HCT116 (cell line): ENCODE data around the gene RPL35A. TPM values are rescaled to one million over a fixed set of nuclear protein-coding genes. Genes with fewer than 3 reads are reported as not detected.

ENCODE experiments used
- ATAC-seq: fragments of 200-7000 bp; cut with Tn5 transposase; 2 replicates; pipeline ENCODE4 v1.9.1; 2020; ENCODE audit warnings: mild to moderate bottlenecking, moderate library complexity
- BruUV-seq: library from RNA; stranded (reverse); fragments of 400-500 nt; replicated peaks from 2 replicates; lab custom pipeline; 2021; lab: Mats Ljungman, UMichigan
- CTCF ChIA-PET: fragments of 300-600 bp; sonication (Branson Sonifier 250); formaldehyde crosslinking; loops from one replicate; lab custom pipeline; 2021; ENCODE audit warnings: antibody characterized with exemption; lab: Charles Lee
- POLR2A ChIA-PET: fragments of 300-600, 350-600 bp; sonication (Branson Sonifier 250); formaldehyde crosslinking; loops from one replicate; lab custom pipeline; 2021; ENCODE audit warnings: antibody characterized with exemption; lab: Charles Lee
- RAD21 ChIA-PET, 2 experiments: fragments of 300-600 bp; sonication (Branson Sonifier 250); formaldehyde crosslinking; loops; one replicate each; lab custom pipeline; 2023; ENCODE audit warnings: low total read pairs in 2 of 2; ENCODE audit not compliant: uncharacterized antibody in 2 of 2, unreplicated experiment in 2 of 2, low non-redundant PET in 1 of 2; lab: Charles Lee
- DNase-seq: peaks from one replicate; pipeline ENCODE4 v3.0.0-alpha.2; 2010; ENCODE audit warnings: low read depth, low spot score
- H2AFZ ChIP-seq: fragments of 200-600 bp; shearing (Covaris generic), sonication (generic); 2 replicates; pipeline ENCODE4 v1.6.1; 2017; ENCODE audit warnings: low read depth, mixed run types, mixed read lengths, antibody characterized with exemption, low read length; ENCODE audit not compliant: poor library complexity, severe bottlenecking
- H3K27ac ChIP-seq: 2 replicates; pipeline ENCODE4 v1.5.1; 2012; ENCODE audit warnings: low read depth, low read length
- H3K27me3 ChIP-seq: fragments of 200-600 bp; sonication (generic); 2 replicates; pipeline ENCODE4 v1.6.1; 2016; ENCODE audit warnings: mixed run types, low read length, mixed read lengths; ENCODE audit not compliant: insufficient read depth
- H3K36me3 ChIP-seq, 2 experiments: fragments of 200-500 bp in 1 of 2; fragments of 200-600 bp in 1 of 2; sonication (Bioruptor generic) in 1 of 2; sonication (generic) in 1 of 2; 2 replicates each; pipeline versions ENCODE4 v1.5.1 to v1.6.1; 2014 to 2016; ENCODE audit warnings: low read length in 2 of 2, inconsistent platforms in 1 of 2, mixed read lengths in 1 of 2, mixed run types in 1 of 2; ENCODE audit not compliant: insufficient read depth in 2 of 2, control insufficient read depth in 1 of 2
- H3K4me1 ChIP-seq, 2 experiments: fragments of 200-600 bp in 1 of 2; sonication (generic) in 1 of 2; 2 replicates each; pipeline versions ENCODE4 v1.5.1 to v1.6.1; 2012 to 2017; ENCODE audit warnings: low read length in 2 of 2, inconsistent platforms in 1 of 2, mild to moderate bottlenecking in 1 of 2, mixed read lengths in 1 of 2, mixed run types in 1 of 2, moderate library complexity in 1 of 2; ENCODE audit not compliant: insufficient read depth in 2 of 2, control insufficient read depth in 1 of 2
- H3K4me2 ChIP-seq: fragments of 200-600 bp; sonication (generic); 2 replicates; pipeline ENCODE4 v1.6.1; 2017; ENCODE audit warnings: mixed run types, low read length, mixed read lengths
- H3K4me3 ChIP-seq, 2 experiments: fragments of 200-600 bp in 1 of 2; sonication (generic) in 1 of 2; replicated peaks in 1 of 2; 2 replicates each; pipeline ENCODE4 v1.5.1; 2011 to 2016; ENCODE audit warnings: low read length in 2 of 2, control low read depth in 1 of 2, low read depth in 1 of 2, mild to moderate bottlenecking in 1 of 2, mixed read lengths in 1 of 2, mixed run types in 1 of 2
- H3K79me2 ChIP-seq: fragments of 200-600 bp; sonication (generic); 2 replicates; pipeline ENCODE4 v1.6.1; 2017; ENCODE audit warnings: mild to moderate bottlenecking, mixed run types, low read length, moderate library complexity, mixed read lengths; ENCODE audit not compliant: insufficient read depth
- H3K9ac ChIP-seq: fragments of 200-600 bp; sonication (generic); 2 replicates; pipeline ENCODE4 v1.6.1; 2016; ENCODE audit warnings: low read length, mixed read lengths
- H3K9me2 ChIP-seq: fragments of 200-600 bp; sonication (generic), shearing (Covaris generic); 2 replicates; pipeline ENCODE4 v1.6.1; 2017; ENCODE audit warnings: mixed run types, mild to moderate bottlenecking, moderate library complexity; ENCODE audit not compliant: insufficient read depth
- H3K9me3 ChIP-seq, 2 experiments: fragments of 200-500 bp in 1 of 2; fragments of 200-600 bp in 1 of 2; sonication (Bioruptor generic) in 1 of 2; sonication (generic) in 1 of 2; 2 replicates each; pipeline ENCODE4 v1.6.1; 2014 to 2017; ENCODE audit warnings: low read length in 2 of 2, mixed read lengths in 2 of 2, inconsistent platforms in 1 of 2, low read depth in 1 of 2, mild to moderate bottlenecking in 1 of 2, mixed run types in 1 of 2, moderate library complexity in 1 of 2; ENCODE audit not compliant: control insufficient read depth in 1 of 2, insufficient read depth in 1 of 2
- H4K20me1 ChIP-seq: fragments of 200-600 bp; sonication (generic), shearing (Covaris generic); 2 replicates; pipeline ENCODE4 v1.6.1; 2017; ENCODE audit warnings: mixed run types, mild to moderate bottlenecking, moderate library complexity; ENCODE audit not compliant: insufficient read depth
- ELF1 ChIP-seq: IDR thresholded peaks from 2 replicates; pipeline ENCODE4 v1.6.1; 2012; ENCODE audit warnings: low read depth, borderline replicate concordance
- EZH2 ChIP-seq: fragments of 200-600 bp; sonication (generic); IDR thresholded peaks from 2 replicates; pipeline ENCODE4 v1.6.1; 2017; ENCODE audit warnings: antibody characterized with exemption, mixed run types
- EZH2phosphoT487 ChIP-seq: fragments of 200-600 bp; IDR thresholded peaks from 2 replicates; pipeline ENCODE4 v1.6.1; 2018; ENCODE audit warnings: antibody characterized with exemption, borderline replicate concordance
- POLR2A ChIP-seq: IDR thresholded peaks from 2 replicates; pipeline ENCODE4 v1.7.0; 2011; ENCODE audit warnings: borderline replicate concordance; ENCODE audit not compliant: insufficient read depth, insufficient read length; ENCODE audit errors: extremely low read depth
- SRF ChIP-seq: IDR thresholded peaks from 2 replicates; pipeline ENCODE4 v1.6.1; 2012; ENCODE audit warnings: low read depth
- TCF7L2 ChIP-seq: IDR thresholded peaks from 2 replicates; pipeline ENCODE4 v1.7.0; 2011; ENCODE audit warnings: borderline replicate concordance, inconsistent platforms; ENCODE audit not compliant: insufficient read depth, insufficient read length; ENCODE audit errors: extremely low read depth
- ZNF274 ChIP-seq: fragments of 200-500 bp; sonication (Bioruptor generic); IDR thresholded peaks from 2 replicates; pipeline ENCODE4 v1.6.1; 2014; ENCODE audit warnings: mild to moderate bottlenecking, low read depth, low read length, inconsistent platforms
- intact Hi-C: fragments of 100-400 bp; cut with micrococcal nuclease; formaldehyde crosslinking; loops from 2 replicates; pipeline ENCODE4 v1.10.0; 2022
- total RNA-seq: library from RNA; stranded (reverse); gene quantifications from one replicate; pipeline ENCODE4 v1.2.1, GENCODE V29; 2021; ENCODE audit not compliant: unreplicated experiment
- TF ChIP-seq, protein P1 (sequence below): IDR thresholded peaks from 2 replicates; pipeline ENCODE4 v1.6.1; 2011; ENCODE audit warnings: mild to moderate bottlenecking, low read length, moderate library complexity; ENCODE audit not compliant: insufficient replicate concordance; ENCODE audit errors: extremely low read depth

RPL35A gene
- total RNA-seq, 1 experiment from 2014 or later: 1,465 TPM

DNA sequence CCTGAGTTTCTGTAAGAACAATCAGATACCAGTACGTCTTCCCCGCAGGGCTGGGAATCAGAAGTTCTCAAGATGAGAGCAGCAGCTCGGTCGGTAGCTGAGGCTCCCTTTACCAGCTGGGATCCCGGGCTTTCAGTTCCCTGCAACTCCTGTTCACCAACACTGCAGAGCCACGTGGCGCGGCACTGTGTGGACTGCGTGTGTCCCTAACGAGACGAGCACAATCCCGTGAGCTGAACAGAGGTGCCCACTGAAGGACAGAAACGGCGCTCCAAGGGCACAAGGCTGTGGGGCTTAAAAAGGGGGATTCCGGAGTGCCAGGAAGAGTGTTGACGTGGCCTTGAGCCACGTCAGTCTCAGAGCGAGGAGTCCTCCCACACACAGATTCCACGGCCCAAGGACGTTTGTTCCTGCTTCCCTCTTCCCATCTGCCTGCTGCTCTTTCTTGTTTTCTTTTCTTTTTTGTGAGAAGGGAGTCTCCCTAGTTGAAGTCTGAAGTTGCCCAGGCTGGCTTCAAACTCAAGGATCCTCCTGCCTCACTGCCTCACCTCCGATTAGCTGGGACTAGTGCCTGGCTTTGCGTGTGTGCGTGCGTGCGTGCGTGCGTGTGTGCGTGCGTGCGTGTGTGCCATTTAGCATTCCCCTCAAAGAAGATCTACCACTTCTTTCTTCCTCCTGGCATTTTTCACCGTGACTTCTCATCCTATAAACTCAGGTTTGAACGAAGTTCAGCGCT is 37.1 kb upstream of the RPL35A start:
- RAD21 ChIA-PET: no interaction called here
- Histone ChIP-seq H3K9me2 (no peaks in the 10 kb centered on the region), H3K79me2 (no peaks in the 10 kb centered on the region), H3K4me1 (no peaks in the 10 kb centered on the region), H3K4me2 (no peak overlapping the region), H3K9ac (no peak overlapping the region), H3K27me3 (no peaks in the 10 kb centered on the region), H4K20me1 (no peaks in the 10 kb centered on the region), H3K27ac (no peak overlapping the region), H3K4me3 (no peak overlapping the region), H3K36me3 (no peaks in the 10 kb centered on the region), H2AFZ (no peak overlapping the region), H3K9me3 (no peaks in the 10 kb centered on the region)
- TF ChIP-seq POLR2A (no peak), EZH2phosphoT487 (no peak), TCF7L2 (no peak), ELF1 (no peak), SRF (no peak), EZH2 (no peak), ZNF274 (no peak)
- TF ChIP-seq, protein P1, sequence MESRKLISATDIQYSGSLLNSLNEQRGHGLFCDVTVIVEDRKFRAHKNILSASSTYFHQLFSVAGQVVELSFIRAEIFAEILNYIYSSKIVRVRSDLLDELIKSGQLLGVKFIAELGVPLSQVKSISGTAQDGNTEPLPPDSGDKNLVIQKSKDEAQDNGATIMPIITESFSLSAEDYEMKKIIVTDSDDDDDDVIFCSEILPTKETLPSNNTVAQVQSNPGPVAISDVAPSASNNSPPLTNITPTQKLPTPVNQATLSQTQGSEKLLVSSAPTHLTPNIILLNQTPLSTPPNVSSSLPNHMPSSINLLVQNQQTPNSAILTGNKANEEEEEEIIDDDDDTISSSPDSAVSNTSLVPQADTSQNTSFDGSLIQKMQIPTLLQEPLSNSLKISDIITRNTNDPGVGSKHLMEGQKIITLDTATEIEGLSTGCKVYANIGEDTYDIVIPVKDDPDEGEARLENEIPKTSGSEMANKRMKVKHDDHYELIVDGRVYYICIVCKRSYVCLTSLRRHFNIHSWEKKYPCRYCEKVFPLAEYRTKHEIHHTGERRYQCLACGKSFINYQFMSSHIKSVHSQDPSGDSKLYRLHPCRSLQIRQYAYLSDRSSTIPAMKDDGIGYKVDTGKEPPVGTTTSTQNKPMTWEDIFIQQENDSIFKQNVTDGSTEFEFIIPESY: no peak
- DNase-seq (no peak), ATAC-seq (no peak)
- intact Hi-C loops: no loop called here
- CTCF ChIA-PET: no interaction called here
- BruUV-seq: no TSS peak
- POLR2A ChIA-PET: no interaction called here
